HG02840 (cell line): ENCODE results near the gene MAP1LC3B.

Experiments used
- ATAC-seq: cut with Tn5 transposase; IDR thresholded peaks from one replicate; pipeline ENCODE4 v1.9.1; 2021; ENCODE audit warnings: mild to moderate bottlenecking, moderate library complexity, moderate number of reproducible peaks; ENCODE audit not compliant: unreplicated experiment, low FRiP score

MAP1LC3B gene

GRCh38 chr16:87447323-87447722 lies 55.2 kb downstream of the MAP1LC3B start:
- ATAC-seq, result no peak

GRCh38 chr16:87448866-87449265 lies 56.7 kb downstream of the MAP1LC3B start:
- ATAC-seq, result no peak

- ATAC-seq, result no peak
These were observed 59.6 kb downstream of the MAP1LC3B start for GRCh38 chr16:87451563-87452210.

GRCh38 chr16:87453326-87453725 lies 61.2 kb downstream of the MAP1LC3B start:
- no peak for ATAC-seq
